GM10266 (cell line): Measurements from ENCODE around the gene RALGAPA2.
"Not testable (repeated sequence)": the region's sequence is repeated elsewhere in the genome, so short reads cannot be mapped to it uniquely, and the experiment has no call there.

ENCODE experiments used
- DNase-seq: peaks from one replicate; pipeline ENCODE4 v3.0.0; 2012; ENCODE audit errors: extremely low spot score
- CTCF ChIP-seq: IDR thresholded peaks from 2 replicates; pipeline ENCODE4 v1.5.1; 2012; ENCODE audit warnings: mild to moderate bottlenecking, low read depth; ENCODE audit not compliant: control insufficient read depth, insufficient read depth; ENCODE audit errors: missing control alignments

The RALGAPA2 gene

DNA sequence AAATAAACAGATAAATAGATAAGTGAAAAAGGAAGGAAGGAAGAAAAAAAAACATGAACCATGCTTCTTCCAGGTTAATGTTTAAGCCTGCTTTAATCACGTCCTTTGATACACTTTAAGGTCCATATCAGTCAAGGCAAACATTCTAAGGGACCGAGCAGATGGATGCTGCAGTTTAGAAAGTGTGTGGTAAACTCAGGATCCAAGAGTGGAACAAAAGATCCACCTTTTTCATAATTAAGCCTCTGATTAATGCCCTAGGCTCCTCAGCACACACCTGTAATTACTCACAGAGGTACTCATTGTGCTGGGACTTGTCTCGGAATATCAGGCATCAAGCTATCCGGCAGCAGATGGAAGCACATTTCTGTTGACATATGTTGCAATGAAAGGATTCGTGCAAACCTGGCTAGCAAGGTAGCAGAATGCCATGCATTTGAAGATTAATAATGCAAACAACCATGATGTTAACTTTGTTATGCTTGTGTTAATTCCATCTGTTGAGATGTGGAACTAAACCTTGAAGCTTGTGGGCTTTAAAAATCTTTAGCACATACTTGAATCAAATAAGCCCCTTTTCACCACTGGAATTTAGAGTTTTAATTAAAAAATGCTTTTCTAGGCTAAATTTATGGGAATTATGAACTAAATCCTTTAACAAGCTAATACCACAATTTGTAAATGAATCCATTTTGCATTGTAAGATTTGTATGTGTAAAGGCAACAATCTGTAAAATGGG is 163.7 kb downstream of the RALGAPA2 start:
- DNase-seq: no peak
- TF ChIP-seq CTCF: no peak

DNA sequence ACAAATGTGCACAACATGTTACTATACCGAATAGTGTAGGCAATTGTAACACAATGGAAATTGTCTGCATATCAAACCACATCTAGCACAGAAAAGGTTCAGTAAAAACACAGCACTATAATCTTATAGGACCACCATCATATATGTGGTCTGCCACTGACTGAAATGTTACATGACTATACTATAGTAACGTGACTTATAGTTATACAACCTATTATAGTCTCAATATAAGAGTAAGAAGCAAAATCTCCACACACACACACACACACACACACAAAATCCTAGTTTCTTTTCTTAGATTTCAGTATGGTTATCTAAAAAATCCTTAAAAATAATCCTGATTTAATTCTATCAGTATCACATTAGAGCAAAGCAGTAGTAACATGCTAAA is 164.6 kb downstream of the RALGAPA2 start:
- DNase-seq: no peak
- TF ChIP-seq CTCF: no peak

- DNase-seq: no peak
- TF ChIP-seq CTCF: no peak
Observed at GRCh38 chr20:20547221-20547875, 165.1 kb downstream of the RALGAPA2 start.

DNA sequence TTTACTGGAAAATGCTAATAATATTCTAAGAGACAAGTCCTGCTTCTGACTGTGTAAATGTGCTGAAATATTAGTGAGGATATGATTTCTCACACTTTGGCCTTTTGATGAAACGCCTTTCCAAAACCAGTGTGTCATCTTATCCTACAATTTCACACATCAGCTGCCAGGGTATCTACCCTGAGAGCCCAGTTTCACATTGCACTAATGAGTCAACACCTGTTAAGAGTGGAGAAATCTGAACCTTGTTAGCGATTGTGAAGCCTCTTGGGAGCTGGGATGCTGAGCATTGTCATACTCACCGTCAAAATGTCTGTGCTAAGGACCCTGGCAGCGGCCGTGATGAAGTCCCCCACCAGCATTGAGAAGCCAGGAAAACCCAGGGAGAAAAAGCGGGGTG is 166.0 kb downstream of the RALGAPA2 start:
- no peak for DNase-seq
- TF ChIP-seq CTCF: no peak

DNA sequence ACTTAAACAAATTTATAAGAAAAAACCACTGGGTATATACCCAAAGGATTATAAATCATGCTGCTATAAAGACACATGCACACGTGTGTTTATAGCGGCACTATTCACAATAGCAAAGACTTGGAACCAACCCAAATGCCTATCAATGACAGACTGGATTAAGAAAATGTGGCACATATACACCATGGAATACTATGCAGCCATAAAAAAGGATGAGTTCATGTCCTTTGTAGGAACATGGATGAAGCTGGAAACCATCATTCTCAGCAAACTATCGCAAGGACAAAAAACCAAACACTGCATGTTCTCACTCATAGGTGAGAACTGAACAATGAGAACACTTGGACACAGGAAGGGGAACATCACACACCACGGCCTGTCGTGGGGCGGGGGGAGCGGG is 169.1 kb downstream of the RALGAPA2 start:
- DNase-seq: not testable (repeated sequence)

DNA sequence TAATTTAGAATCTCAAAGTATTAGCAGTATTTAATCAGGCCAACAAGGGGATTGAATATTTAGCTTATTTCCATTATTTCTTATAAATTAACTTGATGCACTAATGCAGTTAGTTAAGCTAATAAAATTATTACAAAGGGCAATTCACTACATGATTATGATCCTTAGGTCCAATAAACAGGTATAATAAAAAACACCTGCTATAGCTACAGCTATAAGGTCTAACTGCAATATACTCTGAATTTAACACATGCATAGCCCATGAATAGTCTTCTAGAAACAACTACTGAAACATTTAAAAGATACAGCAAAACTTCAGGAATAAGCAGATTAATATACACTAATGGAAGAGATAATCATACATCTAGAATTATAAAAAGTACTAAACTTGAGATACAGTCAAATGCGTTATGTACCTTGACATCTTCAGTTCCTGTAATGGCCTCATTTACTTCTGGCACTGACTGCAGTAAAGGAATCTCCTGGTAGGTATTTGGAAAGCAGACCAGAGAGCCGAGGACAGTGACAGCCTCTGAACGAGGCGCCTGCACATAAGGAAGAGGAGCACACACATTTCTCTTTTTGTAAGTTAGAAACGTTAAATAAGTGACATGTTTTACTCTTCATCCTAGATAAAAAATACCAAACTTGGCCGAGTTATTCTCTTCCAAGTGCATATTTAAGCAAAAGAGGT is 176.1 kb downstream of the RALGAPA2 start:
- DNase-seq: no peak
- TF ChIP-seq CTCF: no peak

GRCh38 chr20:20535051-20535450 is 177.4 kb downstream of the RALGAPA2 start:
- no peak for DNase-seq
- no peak for TF ChIP-seq CTCF

DNA sequence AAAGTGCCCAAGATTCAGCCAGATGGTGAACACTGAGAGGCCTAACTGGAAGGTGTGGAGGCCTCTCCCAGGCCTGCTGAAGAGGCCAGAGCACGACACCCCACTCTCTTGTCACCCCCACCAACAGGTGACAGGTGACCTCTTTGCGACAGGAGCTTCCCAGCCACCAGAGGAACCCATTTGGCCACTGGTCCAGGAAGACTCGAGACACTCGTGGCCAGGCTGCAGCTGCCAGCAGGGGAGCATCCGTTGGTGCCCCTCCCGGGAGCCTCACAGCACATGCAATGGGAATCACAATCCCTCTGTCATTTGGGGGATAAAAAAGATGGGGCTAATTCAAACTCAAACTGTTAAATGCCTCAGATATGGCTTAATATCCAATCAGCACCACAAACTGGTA is 181.2 kb downstream of the RALGAPA2 start:
- no peak for DNase-seq
- TF ChIP-seq CTCF: no peak
